ENCODE measurements around the gene NGEF. TPM values are rescaled to one million over a fixed set of nuclear protein-coding genes. Genes with fewer than 3 reads are reported as not detected.
"Not testable (repeated sequence)": the region's sequence is repeated elsewhere in the genome, so short reads cannot be mapped to it uniquely, and the experiment has no call there.

NGEF gene
- total RNA-seq, 1 donor from 2014 or later: 0.39 TPM

DNA sequence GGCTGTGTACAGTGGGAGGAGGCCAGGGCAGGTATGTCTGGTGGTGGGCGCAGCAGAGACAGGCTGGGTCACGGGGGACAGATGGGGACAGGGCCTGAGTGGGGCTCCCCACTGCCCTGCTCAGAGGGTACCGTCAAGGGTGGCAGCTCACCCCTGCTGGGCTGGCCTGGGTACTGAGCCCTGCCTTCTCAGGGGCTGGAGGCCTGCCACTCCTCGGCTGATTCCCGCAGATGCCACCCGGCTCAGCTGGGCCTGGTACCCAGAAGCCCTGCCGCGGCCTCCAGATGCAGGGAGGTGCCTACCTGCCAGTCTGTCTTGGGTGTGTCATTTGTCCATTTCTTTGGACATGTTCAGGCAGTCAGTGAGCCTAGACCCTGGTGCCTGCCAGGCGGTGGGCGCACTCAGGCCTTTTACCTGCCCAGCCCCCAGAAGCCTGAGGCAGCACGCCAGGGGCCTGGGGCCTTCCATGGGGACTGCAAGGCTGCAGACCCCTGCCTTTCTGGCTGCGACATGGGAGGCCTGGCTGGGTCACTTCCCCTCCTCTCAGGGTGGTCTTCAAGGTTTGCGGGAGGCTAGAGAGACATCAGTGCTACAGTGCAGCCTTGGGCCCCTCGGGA is 139.7 kb downstream of the NGEF start:
- no peak for DNase-seq (ENCODE audit: low read depth in 2 of 2)

DNA sequence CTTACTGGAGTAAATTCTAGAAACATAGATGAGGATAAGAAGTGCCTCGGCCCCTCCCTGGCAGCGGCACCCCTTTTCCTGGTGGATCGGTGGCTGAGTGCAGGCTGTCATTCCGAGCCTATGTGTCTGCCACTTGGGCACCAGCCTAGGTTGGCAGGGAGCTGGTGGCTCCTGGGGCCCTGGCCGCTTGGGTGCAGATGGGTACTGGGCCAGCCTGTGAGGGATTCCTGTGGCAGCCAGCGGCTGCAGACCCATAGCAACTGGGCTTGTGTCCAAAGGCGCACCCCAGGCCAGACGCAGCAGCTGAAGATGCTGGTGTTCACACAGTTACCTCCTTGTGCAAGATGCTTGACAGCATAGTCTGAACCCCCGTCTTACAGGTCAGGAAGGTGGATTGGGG is 140.2 kb downstream of the NGEF start:
- no peak for DNase-seq (ENCODE audit: low read depth in 2 of 2)

DNA sequence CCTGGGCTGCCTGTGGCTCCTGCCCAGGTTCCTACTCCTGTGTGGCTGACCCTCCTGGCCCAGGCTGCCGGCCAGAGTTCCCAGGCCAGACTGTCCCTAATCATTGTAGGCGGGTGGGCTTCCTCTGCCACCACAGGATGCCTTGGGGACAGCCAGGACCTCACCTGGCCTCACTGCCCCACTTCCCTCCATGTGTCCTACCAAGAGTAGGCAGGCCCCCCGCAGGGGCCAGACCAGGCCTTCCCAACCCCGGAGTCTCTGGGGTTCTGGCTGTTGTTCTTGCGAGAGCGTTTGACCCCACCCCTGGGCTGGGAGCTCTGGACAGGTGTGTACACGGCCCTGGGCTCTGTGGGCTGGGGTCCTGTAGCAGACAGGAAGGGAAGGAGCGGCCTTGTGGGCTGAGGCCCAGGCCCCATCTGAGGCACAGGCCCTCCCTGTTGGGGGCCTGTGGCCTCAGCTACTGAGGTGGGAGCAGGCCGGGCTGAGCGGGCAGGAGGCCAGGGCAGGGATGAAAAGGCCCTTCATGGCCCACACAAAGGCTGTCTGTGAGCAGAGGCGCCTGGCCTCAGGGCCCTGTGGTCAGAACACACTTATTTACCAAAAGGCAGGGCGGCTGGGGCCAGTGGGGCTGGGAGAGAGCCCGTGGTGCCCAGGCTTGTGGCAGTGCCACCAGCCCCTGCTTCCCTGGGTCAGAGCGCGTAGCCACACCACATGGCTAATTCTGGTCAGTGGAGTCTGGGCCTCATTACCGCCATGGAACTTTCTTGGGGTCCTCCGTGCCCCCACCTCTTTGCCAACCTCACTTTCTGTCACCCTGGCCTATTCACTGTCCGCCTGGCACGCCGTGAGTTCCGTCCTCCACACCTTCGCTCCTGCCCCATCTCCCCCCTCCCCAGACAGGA is 141.0 kb downstream of the NGEF start:
- DNase-seq (ENCODE audit: low read depth in 2 of 2): no peak

DNA sequence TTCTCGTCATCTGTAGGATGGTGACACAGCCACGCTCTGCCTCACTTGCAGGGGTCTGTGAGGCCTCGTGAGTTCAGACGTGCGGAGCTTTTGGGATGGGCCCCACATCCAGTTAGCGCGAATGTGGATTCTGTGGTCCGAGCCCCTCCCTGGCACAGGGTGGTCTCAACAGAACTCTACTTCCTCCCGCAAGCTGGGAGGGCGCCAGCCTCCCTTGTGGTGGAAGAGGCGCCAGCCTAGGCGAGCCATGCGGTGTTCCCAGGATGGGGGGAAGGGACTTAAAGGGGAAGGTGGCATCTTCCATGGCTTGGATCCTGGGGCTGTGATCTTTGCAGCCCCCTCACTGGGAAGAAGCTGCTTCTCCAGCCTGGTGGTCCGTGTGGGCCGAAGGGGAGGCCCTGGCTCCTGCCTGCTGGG is 141.6 kb downstream of the NGEF start:
- no peak for DNase-seq (ENCODE audit: low read depth in 2 of 2)

DNA sequence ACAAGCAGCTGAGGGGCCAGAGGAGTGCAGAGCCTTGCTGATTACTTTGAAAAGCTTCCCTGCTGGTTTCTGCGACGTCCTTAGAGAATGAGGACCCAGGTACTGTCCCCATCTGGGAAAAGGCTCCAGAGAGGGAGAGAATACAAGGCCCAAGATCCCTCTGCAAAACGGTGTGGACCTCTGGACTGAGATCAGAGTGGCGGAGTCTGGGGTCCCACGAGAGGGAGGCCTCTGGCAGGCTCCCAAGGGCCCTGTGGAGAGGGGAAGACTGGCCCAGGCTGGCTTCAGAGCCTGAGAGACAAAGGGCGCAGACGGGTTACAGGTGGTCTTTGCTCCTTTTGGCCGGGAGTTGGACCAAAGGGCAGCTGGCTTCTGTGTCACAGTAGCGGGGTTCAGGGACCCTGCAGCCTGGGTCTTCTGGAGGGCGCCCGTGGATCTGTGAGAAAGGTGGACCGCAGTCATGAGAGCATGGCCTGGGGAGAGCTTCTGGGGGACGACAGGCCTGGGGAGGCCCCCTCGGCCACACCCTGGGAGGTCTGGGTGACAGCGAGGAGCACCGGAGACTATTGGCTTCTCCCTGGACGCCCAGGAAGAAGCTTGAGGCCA is 142.2 kb downstream of the NGEF start:
- DNase-seq (ENCODE audit: low read depth in 2 of 2): no peak

DNA sequence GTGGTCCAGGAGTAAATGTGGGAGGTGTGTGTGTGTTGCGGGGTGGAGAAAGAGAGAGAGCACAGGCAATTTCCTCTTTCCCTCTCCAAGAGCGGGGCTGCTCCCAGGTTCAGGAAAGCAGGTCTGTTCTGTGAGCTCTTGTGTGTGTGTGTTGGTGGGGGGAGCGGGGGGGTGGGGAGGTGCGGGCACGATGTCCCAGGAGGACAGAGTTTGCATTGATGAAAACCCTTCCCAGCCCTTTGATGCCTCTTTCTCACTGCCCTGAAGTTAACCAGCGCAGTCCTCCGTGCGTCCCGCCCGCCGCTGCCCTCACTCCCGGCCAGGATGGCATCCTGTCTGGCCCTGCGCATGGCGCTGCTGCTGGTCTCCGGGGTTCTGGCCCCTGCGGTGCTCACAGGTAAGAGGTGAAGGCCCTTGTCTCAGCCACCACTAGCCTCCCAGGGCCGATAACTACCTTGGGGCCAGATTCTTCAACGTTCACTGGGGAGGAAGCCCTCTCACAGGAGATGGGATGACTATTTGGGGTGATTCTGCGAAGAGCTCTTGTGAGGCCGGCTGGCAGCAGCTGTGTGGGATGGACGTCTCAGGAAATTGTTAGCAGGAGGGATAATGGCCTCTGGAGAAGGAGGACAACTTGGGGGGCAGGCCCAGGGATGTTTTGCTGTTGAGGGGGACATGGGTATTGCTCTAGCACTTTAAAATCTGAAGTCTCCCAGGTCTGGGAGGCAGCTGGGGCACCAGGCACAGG is 142.9 kb downstream of the NGEF start, which contains the start of gene SNORC:
TSS of gene SNORC (plus strand) at position 247 of the 748 bp plus-strand sequence. CDS start at position 325, 78 bp downstream.
- DNase-seq (ENCODE audit: low read depth in 2 of 2): no peak

DNA sequence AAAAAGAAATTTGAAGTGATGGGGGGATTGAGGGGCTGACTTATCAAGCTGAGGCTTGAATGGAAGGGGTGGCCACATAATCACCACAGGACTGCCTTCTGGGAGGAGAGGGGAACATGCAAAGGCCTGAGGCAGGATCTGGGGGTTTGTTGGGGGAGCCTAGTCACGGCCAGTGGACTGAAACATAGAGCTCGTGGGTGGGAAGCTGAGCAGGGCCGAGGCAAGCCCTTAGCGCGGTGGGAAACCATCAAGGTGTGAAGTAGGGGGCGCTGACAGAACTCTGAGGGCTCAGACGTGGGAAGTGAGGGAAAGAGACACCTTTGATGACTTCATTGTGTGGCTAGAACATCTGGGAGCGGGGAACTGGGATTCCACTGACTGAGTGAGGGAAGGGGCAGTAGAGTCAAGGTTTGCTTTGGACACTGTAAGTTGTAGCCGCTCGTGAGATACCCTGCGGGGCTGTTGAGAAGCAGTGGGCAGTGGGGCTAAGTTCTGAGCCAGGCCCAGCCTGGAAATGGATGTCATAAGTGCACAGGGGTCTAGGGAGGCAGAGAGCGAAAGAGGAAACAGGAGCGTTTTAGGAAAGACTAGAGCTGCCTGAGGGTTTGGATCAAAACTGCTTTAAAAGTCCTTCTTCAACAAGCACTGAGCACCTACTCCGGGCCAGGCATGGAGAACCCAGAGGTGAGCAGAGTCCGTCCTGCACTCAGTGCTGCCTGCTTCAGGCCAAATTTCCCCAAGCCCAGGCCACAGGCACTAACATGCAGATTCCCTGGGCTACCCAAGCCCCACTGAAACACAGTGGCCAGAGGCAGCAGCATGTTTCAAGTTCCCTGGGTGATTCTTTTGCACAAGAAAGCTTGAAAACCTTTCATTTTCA is 143.7 kb downstream of the NGEF start:
- DNase-seq (ENCODE audit: low read depth in 2 of 2): no peak

DNA sequence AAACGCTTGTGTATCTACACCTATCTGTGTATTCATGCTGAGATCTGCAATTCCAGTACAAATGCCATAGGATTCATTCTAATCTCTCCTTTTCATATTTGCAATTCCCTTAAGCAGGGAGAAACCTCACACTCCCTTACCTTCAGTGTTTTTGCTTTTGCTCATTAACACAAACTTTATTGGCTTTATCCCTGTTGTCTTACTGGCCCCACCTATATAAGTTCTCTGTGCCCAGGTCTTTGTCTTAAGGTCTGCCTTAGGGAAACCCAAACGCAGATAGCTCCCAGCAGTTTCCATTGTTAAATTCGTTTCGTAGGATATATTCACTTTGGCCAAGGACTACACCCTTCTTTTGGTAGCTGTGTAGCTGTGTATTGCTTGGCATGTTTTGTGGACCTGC is 147.0 kb downstream of the NGEF start:
- DNase-seq (ENCODE audit: low read depth in 2 of 2): no peak

DNA sequence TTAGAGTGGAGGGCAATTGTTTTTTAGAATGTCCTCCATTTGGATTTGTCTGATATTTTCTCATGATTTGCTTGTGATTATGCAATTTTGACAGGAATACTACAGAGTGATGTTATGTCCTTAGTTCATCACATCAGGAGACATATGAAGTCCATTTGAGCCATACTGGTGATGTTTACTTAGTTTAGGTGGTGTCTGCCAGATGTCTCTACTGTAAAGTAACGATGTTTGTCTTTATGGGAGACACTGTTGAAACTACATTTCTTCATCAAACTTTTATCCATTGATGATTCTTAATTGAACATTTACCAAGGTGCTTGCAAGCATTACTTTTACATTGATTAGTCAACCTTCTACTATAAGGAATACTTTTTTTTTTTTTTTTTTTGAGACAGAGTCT is 147.9 kb downstream of the NGEF start:
- DNase-seq (ENCODE audit: low read depth in 2 of 2): no peak

DNA sequence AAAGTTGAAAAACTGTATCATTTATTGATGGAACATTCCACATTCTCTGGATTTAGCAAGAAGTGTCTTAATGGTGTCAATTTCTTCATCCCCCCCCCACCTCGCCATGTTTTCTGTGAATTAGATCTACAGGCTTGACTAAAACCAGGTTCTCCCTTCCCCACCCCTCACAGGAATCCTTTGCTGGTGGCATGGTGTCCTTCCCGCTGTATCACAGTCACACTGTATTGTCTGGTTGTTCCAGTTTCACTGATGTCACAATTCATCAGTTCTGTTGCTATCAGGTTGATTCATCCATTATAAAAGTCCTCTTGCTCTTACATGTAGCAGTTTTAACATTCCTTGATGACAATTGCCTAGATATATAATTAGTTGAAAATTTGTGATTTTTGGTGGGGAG is 149.1 kb downstream of the NGEF start:
- no peak for DNase-seq (ENCODE audit: low read depth in 2 of 2)

DNA sequence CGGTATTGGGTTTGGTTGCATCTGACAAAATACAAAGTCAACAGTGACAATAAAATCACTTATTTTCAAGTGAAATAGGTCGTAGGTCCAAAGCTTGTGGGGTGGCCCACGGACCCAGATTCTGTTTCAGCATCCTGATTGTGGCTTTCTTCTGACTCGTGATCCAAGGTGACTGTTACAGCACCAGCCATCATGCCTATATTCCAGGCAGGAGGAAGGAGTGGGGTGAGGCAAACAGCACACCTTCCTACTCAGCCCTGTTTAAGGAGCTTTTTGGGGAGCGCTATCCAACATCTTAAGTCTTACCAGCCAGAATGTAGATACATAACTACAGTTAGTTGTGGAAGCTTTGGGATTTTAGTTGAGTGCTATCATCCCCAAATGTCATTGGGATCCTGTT is 151.7 kb downstream of the NGEF start:
- DNase-seq (ENCODE audit: low read depth in 2 of 2): no peak

DNA sequence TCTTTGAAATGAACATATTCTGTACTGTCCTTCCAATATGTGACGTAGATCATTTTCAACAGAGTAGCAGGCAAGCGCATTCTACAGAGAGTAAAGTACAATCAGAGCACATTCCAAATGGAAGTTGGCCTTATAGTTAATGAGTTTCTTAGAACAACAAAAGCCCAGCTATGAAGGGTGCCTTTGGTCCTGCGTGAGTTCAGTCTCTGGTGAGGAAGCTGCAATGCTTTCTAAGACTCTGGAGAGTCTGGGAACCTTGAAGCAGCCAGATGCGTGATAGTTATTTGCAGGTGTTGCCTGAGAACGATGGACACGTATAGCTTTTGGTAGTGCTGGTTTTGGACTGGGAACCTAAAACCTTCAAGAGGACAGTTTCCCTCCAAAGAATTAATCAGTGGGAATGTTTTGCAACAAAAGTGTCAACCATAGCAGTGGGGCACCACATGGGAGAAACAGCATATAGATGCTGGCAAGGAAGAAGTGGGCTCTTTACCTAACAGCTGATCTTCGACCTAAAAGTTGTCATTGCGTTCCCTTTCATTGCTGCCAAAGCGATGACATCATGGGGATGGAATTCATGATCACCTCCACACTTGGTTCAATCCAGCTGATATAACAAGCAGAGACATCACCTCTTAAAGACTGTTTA is 152.3 kb downstream of the NGEF start:
- DNase-seq (ENCODE audit: low read depth in 2 of 2): peak in 1 of 2 donors; percentile 13

DNA sequence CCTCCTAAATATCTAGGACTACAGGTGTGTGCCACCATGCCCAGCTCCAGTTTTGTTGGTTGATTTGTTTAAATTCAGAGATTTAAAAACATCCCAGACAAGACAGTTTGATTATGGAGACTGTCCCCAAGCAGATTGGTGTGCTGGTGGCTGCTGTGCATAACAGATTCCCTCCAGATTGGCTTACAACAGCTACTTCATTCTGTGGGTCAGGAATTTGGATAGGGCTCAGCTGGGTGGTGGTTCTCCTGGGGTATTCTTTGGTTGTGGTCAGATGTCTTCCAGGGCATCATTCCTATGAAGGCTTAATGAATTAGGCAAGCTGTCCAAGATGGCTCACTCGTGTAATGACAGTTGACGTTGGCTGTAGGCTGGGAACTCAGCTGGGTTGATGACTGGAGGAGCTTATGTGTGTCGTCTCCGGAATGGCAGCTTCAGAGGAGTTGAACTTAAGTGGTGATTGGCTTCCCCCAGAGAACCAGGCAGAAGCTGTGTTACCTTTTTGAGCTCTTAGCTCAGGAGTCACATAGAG is 153.6 kb downstream of the NGEF start:
- no peak for DNase-seq (ENCODE audit: low read depth in 2 of 2)

DNA sequence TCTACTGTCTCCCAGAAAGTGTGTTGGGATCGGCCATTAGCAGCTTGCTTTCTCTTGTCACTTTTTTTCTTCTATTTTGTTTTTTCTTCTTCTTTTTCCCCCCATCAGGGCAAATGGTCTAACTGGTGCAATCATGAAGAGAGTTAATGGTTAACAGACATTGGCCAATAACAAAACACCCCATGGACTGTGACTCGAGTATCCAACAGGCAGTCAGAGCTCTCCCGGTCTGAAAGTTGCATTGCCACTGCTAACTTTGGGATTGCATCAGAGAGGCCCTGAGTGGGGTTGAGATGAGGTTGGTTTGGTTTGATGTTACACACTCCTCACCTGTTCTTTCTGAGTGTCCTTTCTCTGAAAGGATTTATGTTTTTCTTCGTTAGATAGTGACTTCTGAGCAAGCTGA is 155.9 kb downstream of the NGEF start:
- no peak for DNase-seq (ENCODE audit: low read depth in 2 of 2)

DNA sequence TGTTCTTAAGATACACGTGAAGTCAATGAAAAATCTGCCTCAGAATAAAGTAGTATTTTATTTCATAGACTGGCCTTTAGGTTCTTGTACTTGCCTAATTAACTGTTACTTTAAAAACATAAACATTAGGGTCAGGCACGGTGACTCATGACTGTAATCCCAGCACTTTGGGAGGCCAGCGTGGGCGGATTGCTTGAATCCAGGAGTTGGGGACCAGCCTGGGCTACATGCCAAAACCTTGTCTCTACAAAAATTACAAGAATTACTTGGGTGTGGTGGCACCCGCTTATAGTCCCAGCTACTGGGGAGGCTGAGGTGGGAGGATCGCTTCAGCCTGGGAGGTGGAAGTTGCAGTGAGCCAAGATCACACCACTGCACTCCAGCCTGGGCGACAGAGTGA is 159.0 kb downstream of the NGEF start:
- DNase-seq (ENCODE audit: low read depth in 2 of 2): peak in 1 of 2 donors; percentile 63

DNA sequence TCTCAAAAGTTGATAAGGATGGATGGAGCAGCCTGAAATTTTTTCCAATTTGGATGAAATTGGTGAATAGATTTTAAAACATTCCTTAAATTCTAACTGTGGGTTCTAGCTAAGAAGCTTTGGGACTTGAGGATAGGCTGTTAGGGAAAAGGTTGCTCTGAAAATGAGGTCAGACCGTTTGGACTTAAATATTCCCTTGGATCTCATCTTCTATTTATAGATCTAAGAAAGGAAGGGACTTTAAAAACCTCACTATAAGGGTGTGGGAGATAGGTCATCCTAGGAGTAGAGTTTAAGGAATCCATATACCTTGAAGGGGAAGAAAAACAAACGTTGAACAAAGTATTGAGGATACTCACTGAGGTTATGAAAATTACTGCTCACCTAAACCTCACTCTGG is 160.4 kb downstream of the NGEF start:
- no peak for DNase-seq (ENCODE audit: low read depth in 2 of 2)

DNA sequence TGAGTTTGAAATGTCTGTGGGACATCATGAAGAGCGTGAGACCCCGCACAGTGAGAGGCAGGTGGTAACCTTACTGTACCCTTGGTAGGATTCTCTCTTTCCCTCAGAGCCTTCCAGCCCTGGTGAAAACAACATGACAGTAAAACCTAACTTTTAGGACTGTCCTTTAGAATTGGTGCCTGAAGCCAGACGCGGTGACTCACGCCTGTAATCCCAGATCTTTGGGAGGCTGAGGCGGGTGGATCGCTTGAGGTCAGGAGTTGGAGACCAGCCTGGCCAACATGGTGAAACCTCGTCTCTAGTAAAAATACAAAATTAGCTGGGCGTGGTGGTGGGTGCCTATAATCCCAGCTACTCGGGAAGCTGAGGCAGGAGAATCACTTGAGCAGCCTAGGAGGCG is 161.0 kb downstream of the NGEF start:
- DNase-seq (ENCODE audit: low read depth in 2 of 2): not testable (repeated sequence)

DNA sequence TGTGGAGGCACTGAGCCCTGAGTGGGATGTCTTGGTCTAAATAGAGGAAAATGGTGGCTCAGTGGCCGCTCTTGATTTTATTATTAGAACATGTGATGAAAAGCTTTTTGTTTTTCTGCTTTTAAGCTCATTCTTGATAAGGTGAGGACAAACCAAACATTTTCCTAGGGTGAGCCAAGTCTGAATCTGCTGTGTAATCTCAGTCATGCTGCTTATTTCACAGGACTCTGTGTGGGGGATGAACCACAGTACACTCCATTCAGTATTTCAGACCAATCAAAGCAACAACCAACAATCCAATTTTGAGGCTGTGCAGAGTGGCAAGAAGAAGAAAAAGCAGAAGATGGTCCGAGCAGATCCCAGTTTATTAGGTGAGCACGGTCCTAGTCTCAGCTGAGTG is 163.0 kb downstream of the NGEF start:
- DNase-seq (ENCODE audit: low read depth in 2 of 2): no peak

DNA sequence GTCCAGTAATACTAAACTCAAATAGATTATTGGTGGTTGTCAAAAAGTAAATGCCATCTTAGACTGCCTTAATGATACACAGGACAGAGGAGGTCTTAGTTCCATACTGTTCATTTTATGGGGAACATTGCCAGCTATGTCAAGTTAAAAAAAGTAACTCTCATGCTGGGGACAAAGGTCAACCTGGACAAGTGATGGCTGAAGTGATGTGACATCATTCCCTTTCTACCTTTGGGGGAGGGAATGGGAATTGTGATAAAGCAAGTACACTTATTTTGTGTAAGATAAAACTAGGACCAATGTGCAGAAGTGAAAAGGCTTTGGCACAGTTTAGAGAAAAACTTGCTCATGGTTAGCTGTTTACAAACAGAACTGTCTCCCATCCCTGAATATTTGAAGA is 167.0 kb downstream of the NGEF start:
- no peak for DNase-seq (ENCODE audit: low read depth in 2 of 2)

DNA sequence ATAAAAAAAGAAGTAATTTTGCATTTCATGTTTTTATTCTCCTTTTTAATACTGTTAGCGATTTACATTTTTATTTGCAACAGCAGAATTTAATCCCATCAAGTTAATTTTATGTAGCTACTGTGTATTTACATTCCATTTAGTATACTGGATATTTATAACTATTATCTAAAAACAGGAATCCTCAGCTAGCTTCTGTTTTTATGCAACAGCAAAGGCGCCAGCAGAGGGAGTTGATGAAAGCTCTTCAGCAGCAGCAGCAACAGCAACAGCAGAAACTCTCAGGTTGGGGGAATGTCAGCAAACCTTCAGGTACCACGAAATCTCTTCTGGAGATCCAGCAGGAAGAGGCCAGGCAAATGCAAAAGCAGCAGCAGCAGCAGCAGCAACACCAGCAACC is 169.2 kb downstream of the NGEF start:
- DNase-seq (ENCODE audit: low read depth in 2 of 2): no peak

Measured in dermis microvascular lymphatic vessel endothelial cell (primary cell).